Right cardiac atrium (tissue), 5 donors: ENCODE data around the gene SLC39A11. TPM values are rescaled to one million over a fixed set of nuclear protein-coding genes. Genes with fewer than 3 reads are reported as not detected.

ENCODE experiments used
- ATAC-seq, 2 donors: fragments of 200-7000 bp; cut with Tn5 transposase; one replicate each; pipeline versions ENCODE4 v1.8.0 to v1.9.1; 2020; ENCODE audit warnings: moderate library complexity in 2 of 2, mild to moderate bottlenecking in 1 of 2
- DNase-seq, 3 donors: peaks; one replicate each; pipeline ENCODE4 v3.0.0-alpha.2; 2020
- H3K27ac ChIP-seq: one replicate; pipeline ENCODE4 v1.5.1; 2013; ENCODE audit warnings: mild to moderate bottlenecking, low read length, control low read depth, moderate library complexity
- H3K27me3 ChIP-seq: one replicate; pipeline ENCODE4 v1.6.1; 2013; ENCODE audit not compliant: control insufficient read depth, insufficient read depth
- H3K4me1 ChIP-seq: one replicate; pipeline ENCODE4 v1.6.1; 2013; ENCODE audit warnings: low read length; ENCODE audit not compliant: control insufficient read depth, insufficient read depth
- H3K4me3 ChIP-seq: one replicate; pipeline ENCODE4 v1.5.1; 2013; ENCODE audit warnings: low read length, control low read depth
- H3K9me3 ChIP-seq: one replicate; pipeline ENCODE4 v1.6.1; 2013; ENCODE audit warnings: low read length; ENCODE audit not compliant: control insufficient read depth
- WGBS: extraction: QIAGEN DNeasy Blood & Tissue Kit; methylation state at CpG from one replicate; pipeline ENCODE4 v1.1.7; 2013; 5-methylcytosine and 5-hydroxymethylcytosine counted together
- intact Hi-C, 4 donors: fragments of 100-400 bp; cut with DNase I; formaldehyde crosslinking; loops; one replicate each; pipeline versions ENCODE4 v1.11.0 to v1.14.0; 2022 to 2023
- polyA plus RNA-seq: library from polyadenylated mRNA; stranded (reverse); fragments of 200-250 nt; gene quantifications from one replicate; pipeline ENCODE4 v1.2.3, GENCODE V29; 2013
- total RNA-seq, 4 donors: library from RNA; stranded (reverse); fragmentation: NEBNext Ultra II Directional; extraction: Animal tissue kit (Norgen Biotek cat#: 25700); gene quantifications; one replicate each; pipeline ENCODE4 v1.2.1, GENCODE V29; 2021
- donor health status: healthy with polysubstance abuse.
- donor health status: DM: no; HTN: yes; CAD: no.
- donor health status: DM: no; HTN: no; CAD: no.
- donor health status: DM: no; HTN: yes; CAD: no; lungs with severe emphysema.
- donor health status: DM: yes; HTN: yes; CAD: no.

Gene SLC39A11
- total and polyA plus RNA-seq, 5 donors, result 3.2 to 12.6 (median 9.9) TPM

DNA sequence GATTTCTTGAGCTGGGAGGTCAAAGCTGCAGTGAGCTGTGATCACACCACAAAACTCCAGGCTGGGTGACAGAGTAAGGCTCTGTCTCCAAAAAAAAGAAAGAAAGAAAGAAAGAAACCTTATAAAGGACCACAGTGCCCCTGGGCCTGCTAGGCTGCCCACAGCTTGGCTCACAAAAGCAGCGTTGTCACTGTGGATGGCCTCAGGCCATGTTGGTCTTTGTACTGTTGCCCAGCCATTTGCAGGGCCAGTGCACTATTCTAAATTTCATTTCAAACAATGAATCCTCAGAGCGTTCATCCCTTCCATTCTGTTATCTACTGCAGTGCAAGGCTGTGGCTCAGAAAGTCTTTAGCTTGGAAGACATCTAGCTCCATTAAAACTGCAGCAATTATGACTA is 208.4 kb downstream of the SLC39A11 start:
- Histone ChIP-seq H3K27me3 (no peaks in the 10 kb centered on the region), H3K9me3 (peaks cover 2% of the 10 kb centered on the region), H3K4me3 (no peak overlapping the region), H3K4me1 (no peaks in the 10 kb centered on the region), H3K27ac (no peak overlapping the region)
- ATAC-seq (no peak), DNase-seq (no peak)
- 88% methylated on average over 2 of the region's 2 CpGs for WGBS
- intact Hi-C loops, result no loop called here

DNA sequence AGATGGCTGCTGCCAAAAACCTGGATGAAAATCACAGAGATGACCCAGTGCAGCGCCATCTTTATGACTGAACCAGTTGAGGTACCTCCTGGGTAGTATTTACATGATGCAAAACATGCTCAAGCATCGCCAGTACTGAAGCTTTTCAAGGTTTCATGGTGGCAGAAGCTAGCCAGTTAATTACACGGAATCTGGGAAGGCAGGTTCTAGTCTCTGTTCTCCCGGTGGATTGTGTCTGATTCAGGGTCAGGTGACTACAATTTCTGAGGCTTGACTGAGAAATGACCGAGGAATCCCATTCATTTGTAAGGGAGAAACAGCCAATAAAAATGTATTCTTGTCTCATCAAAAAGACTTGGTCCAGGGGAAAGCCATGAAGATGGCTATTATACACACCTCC is 209.1 kb downstream of the SLC39A11 start:
- Histone ChIP-seq H3K27ac (no peak overlapping the region), H3K27me3 (no peaks in the 10 kb centered on the region), H3K9me3 (peaks cover 2% of the 10 kb centered on the region), H3K4me3 (no peak overlapping the region), H3K4me1 (no peaks in the 10 kb centered on the region)
- 96% methylated on average over 5 of the region's 5 CpGs for whole genome bisulfite sequencing
- ATAC-seq, result no peak
- intact Hi-C loops, result no loop called here
- no peak for DNase-seq

DNA sequence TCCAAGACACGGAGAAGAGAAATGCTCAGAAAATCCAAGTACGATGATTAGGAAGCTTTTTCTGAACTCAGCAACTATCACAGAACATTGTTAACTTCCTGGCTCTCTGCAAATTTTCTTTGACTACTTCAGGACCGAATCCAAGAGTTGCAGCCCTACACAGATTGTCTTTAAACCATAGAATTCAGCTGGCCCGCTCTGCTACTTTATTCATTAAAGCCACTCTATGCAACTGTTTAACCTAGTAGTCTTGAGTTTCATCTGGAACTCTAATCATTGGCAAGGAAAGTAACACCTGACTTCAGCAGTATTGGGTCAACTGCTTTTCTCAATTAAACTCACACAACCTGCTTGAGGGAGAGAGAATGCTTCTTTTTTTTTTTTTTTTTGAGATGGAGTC is 210.1 kb downstream of the SLC39A11 start:
- Histone ChIP-seq H3K27ac (no peak overlapping the region), H3K27me3 (no peaks in the 10 kb centered on the region), H3K9me3 (peaks cover 2% of the 10 kb centered on the region), H3K4me3 (no peak overlapping the region), H3K4me1 (no peaks in the 10 kb centered on the region)
- DNase-seq (no peak), ATAC-seq (no peak)
- WGBS, result 60% methylated on average over 4 of the region's 4 CpGs
- intact Hi-C loops, result no loop called here

DNA sequence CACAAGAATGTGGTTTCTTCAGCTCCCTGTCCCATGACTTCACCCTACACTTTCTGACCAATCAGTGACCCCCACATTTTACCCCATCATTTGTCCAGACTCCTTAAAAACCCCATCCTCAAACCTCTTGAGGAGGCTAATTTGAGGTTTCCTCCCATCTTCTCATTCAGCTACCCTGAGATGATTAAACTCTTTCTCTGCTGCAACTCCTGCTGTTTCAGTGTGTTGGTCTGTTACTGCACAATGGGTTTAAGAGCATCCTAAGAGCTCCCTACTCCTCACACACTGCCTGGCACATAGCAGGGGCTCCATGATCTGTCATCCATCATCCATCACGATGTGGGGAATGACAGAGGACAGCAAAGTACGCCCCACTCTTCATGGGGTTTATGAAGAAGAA is 212.6 kb downstream of the SLC39A11 start:
- Histone ChIP-seq H3K4me1 (no peaks in the 10 kb centered on the region), H3K27me3 (no peaks in the 10 kb centered on the region), H3K9me3 (peaks cover 2% of the 10 kb centered on the region), H3K4me3 (no peak overlapping the region), H3K27ac (no peak overlapping the region)
- intact Hi-C loops, result no loop called here
- WGBS, result 93% methylated on average over 2 of the region's 2 CpGs
- ATAC-seq (no peak), DNase-seq (no peak)

DNA sequence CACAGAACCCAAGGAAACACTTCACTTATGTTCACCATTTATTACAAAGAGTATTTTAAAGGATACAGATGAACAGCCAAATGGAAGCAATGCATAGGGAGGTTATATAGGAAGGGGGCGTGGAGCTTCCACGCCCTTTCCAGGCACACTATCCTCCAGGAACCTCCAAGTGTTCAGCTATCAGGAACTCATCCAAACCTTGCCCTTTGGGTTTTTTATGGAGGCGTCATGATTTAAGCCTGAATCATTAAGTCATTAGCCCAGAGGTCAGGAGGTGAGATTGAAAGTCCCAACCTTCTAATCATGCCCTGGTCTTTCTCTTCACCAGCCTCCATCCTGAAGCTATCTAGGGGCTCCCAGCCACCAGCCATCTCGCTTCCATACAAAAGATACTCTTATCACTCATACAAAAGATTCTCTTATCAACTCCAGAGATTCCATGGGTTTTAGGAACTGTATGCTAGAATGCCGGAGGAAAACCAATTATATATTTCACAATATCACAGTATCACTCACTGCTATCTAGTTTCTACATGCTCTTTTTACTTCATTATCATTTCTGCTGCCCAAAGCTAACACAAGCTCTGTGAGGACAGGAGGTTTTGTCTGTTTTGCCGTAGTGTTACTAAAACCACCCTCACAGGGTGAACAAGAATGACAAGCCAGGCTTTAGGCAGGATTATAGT is 213.4 kb downstream of the SLC39A11 start:
- DNase-seq (no peak), ATAC-seq (no peak)
- H3K4me3 ChIP-seq, result no peak overlapping the region
- H3K27ac ChIP-seq, result no peak overlapping the region
- no peaks in the 10 kb centered on the region for H3K27me3 ChIP-seq
- H3K9me3 ChIP-seq, result peaks cover 2% of the 10 kb centered on the region
- H3K4me1 ChIP-seq, result no peaks in the 10 kb centered on the region
- intact Hi-C loops, result no loop called here
- 89% methylated on average over 6 of the region's 6 CpGs for WGBS

DNA sequence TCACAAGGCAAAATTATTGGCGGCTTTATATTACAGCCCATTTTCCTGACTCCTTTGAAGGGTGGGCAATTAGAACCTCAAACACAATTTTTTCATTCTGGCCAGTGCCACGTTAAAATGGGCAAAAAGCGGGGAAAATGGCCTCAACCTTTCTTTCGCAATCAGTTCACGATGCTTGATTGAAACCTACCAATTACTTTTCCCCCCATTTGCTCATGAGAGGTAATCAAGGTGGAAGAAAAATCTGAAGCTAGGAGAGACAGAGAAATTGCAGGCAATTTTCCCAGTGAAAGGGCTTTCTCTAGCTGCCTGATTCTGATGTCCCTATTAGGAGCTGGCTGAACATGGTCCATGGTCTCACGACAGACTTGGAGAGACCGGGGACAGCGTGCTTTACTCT is 215.1 kb downstream of the SLC39A11 start:
- DNase-seq, result no peak
- H3K9me3 ChIP-seq, result peaks cover 2% of the 10 kb centered on the region
- WGBS, result 97% methylated on average over 8 of the region's 8 CpGs
- no peak overlapping the region for H3K27ac ChIP-seq
- intact Hi-C loops, result no loop called here
- no peaks in the 10 kb centered on the region for H3K27me3 ChIP-seq
- no peak for ATAC-seq
- H3K4me1 ChIP-seq, result no peaks in the 10 kb centered on the region
- no peak overlapping the region for H3K4me3 ChIP-seq

DNA sequence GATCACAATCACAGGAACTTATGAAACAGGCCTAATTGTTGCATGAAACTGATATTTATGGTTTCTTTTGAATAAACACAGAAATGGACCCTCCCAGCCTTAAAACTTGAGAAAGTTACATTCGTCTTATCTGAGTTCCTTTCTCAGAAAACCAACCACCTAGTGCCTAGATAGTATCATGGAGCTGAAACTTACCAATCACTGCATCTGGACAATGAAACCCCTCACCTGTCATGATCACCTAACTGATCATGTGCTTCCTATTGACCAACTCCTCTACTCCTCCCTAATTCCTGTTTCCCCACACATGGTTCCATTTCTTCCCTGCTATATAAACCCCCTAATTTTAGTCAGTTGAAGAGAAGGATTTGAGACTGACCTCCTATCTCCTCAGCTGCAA is 216.1 kb downstream of the SLC39A11 start:
- WGBS, result 94% methylated on average over 1 of the region's 1 CpG
- Histone ChIP-seq H3K9me3 (peaks cover 2% of the 10 kb centered on the region), H3K4me3 (no peak overlapping the region), H3K27me3 (no peaks in the 10 kb centered on the region), H3K4me1 (no peaks in the 10 kb centered on the region), H3K27ac (no peak overlapping the region)
- ATAC-seq (no peak), DNase-seq (no peak)
- intact Hi-C loops, result no loop called here

DNA sequence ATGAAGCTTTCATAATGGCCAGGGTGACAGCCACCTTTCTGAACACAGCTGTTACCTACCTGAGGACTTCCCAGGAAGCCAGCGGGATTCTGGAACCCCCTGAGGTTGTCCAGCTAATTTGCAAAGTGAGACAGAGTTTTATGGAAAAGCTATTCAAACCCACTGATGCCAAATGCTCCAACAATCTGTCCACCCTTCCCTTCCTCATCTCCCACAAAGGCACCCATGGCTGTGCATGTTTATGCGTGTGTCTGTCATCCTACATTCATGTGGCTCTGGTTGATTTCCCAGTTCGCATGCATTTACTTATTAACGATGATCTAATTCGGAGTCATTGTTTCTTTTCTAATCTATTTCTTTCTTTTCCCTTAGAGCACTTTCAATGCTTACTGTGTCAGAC is 217.1 kb downstream of the SLC39A11 start:
- DNase-seq (no peak), ATAC-seq (no peak)
- H3K27ac ChIP-seq, result no peak overlapping the region
- 75% methylated on average over 5 of the region's 5 CpGs for WGBS
- H3K27me3 ChIP-seq, result no peaks in the 10 kb centered on the region
- H3K4me3 ChIP-seq, result no peak overlapping the region
- intact Hi-C loops, result no loop called here
- peaks cover 2% of the 10 kb centered on the region for H3K9me3 ChIP-seq
- H3K4me1 ChIP-seq, result no peaks in the 10 kb centered on the region

DNA sequence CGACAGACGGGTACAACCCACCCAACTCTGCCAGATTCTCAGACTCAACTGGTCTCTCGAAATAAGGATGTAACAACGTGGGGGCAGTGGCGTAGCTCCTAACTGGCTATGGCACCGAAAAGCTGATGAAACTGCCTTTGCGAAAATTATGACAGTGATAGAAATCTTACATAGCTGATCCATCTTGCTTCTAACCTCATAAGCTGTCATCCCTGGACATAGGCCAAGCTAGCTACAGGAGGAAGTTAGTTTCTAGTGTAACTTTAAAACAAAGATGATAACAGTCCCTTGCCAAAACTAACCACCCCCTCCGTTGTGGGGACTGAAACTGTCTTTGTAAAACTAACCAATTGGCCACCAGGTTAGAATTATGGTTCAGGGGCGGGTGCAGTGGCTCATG is 220.1 kb downstream of the SLC39A11 start:
- intact Hi-C loops, result no loop called here
- ATAC-seq (no peak), DNase-seq (no peak)
- no peaks in the 10 kb centered on the region for H3K9me3 ChIP-seq
- 90% methylated on average over 9 of the region's 9 CpGs for WGBS
- no peaks in the 10 kb centered on the region for H3K27me3 ChIP-seq
- no peak overlapping the region for H3K27ac ChIP-seq
- H3K4me3 ChIP-seq, result no peak overlapping the region
- H3K4me1 ChIP-seq, result no peaks in the 10 kb centered on the region

DNA sequence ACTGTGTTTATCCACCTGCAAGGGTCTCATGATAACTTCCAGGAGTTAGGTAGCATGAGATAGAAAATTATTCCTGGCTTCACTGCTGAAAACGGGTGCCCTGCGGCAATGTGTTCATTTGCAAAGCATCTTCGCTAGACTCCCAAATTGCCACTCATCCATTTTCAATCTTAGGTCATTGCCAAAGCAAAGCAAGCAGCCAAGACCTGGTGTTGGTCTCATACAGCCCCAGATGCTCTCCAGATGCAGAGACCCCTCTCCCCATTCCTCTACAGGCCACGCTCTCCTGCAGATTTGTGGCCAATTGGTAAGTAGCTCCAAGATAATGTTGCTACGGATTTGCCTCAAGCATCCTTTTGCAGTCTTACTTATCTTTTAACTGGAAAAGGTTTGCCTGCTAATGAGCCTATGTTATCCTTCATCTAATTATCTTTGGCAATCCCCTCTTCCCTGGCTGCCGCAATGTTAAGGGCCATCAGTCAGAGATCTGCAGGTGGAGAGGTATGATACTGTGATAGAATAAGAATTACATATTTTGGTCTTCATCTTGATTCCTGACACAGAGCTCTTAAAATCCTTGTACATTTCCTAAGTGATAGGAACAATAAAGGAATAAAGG is 222.0 kb downstream of the SLC39A11 start:
- H3K4me3 ChIP-seq, result no peak overlapping the region
- WGBS, result 91% methylated on average over 6 of the region's 6 CpGs
- no peaks in the 10 kb centered on the region for H3K27me3 ChIP-seq
- intact Hi-C loops, result no loop called here
- H3K9me3 ChIP-seq, result no peaks in the 10 kb centered on the region
- DNase-seq (no peak), ATAC-seq (no peak)
- no peak overlapping the region for H3K27ac ChIP-seq
- no peaks in the 10 kb centered on the region for H3K4me1 ChIP-seq

DNA sequence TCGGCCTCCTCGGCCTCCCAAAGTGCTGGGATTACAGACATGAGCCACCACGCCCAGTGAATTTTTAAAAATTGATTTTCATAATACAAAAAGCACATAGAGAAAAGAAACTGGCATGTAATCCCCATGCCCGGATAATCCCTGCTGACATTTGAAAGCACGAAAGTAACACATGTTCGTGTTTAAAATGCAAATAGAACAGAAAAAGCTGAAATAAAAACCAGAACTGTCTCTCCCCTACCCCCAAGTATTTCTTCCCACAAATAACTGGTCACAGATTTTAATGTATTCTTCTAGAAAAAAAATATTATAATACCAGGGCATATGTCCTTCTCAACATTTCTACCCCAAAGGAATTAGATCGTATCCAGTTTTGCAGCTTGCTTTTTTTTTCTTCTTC is 222.9 kb downstream of the SLC39A11 start:
- WGBS, result 93% methylated on average over 7 of the region's 7 CpGs
- intact Hi-C loops, result no loop called here
- no peak overlapping the region for H3K27ac ChIP-seq
- no peak for DNase-seq
- no peaks in the 10 kb centered on the region for H3K4me1 ChIP-seq
- H3K27me3 ChIP-seq, result no peaks in the 10 kb centered on the region
- H3K9me3 ChIP-seq, result no peaks in the 10 kb centered on the region
- ATAC-seq, result no peak
- no peak overlapping the region for H3K4me3 ChIP-seq

DNA sequence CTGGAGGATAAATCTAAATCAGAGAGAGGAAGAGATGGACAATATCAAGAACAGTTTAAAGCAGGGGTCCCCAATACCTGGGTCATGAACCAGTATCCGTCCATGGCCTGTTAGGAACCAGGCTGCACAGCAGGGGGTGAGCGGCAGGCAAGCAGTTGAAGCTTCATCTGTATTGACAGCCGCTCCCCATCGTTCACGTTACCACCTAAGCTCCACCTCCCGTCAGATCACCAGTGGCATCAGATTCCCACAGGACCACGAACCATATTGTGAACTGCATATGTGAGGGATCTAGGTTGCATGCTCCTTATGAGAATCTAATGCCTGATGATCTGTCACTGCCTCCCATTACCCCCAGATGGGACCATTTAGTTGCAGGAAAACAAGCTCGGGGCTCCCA is 226.5 kb downstream of the SLC39A11 start:
- H3K27ac ChIP-seq, result no peak overlapping the region
- intact Hi-C loops, result no loop called here
- H3K9me3 ChIP-seq, result no peaks in the 10 kb centered on the region
- 96% methylated on average over 8 of the region's 8 CpGs for WGBS
- no peaks in the 10 kb centered on the region for H3K4me1 ChIP-seq
- DNase-seq, result no peak
- no peaks in the 10 kb centered on the region for H3K27me3 ChIP-seq
- H3K4me3 ChIP-seq, result no peak overlapping the region
- no peak for ATAC-seq
